GM21786 (cell line): ENCODE data around the gene WDR36.

Experiments used
- ATAC-seq: cut with Tn5 transposase; IDR thresholded peaks from one replicate; pipeline ENCODE4 v1.9.1; 2021; ENCODE audit not compliant: unreplicated experiment

Gene WDR36

GRCh38 chr5:111092062-111092853, at the start of gene WDR36:
Gene WDR36, plus strand, starts transcription at chr5:111092348. Its CDS starts 109 bp downstream, at chr5:111092457.
- peak; percentile 93 for ATAC-seq

GRCh38 chr5:111043712-111044506, 48.2 kb upstream of the WDR36 start:
- no peak for ATAC-seq

- no peak for ATAC-seq
These were observed 34.1 kb upstream of the WDR36 start for GRCh38 chr5:111058064-111058463.

- no peak for ATAC-seq
These were observed 32.0 kb upstream of the WDR36 start for GRCh38 chr5:111060169-111060568.

- ATAC-seq, result no peak
These were observed 30.5 kb upstream of the WDR36 start for GRCh38 chr5:111061618-111062017.

GRCh38 chr5:111063709-111064322, 28.3 kb upstream of the WDR36 start:
- ATAC-seq, result peak; percentile 65

- ATAC-seq, result no peak
These were observed 25.7 kb upstream of the WDR36 start for GRCh38 chr5:111066261-111066938.

GRCh38 chr5:111068213-111068612, 23.9 kb upstream of the WDR36 start:
- no peak for ATAC-seq

- no peak for ATAC-seq
These were observed 22.3 kb upstream of the WDR36 start for GRCh38 chr5:111069839-111070238.

- ATAC-seq, result peak; percentile 32
These were observed 21.6 kb upstream of the WDR36 start for GRCh38 chr5:111070272-111071134.

GRCh38 chr5:111071413-111071812, 20.7 kb upstream of the WDR36 start, which contains the start of gene TSLP:
Gene TSLP, plus strand, starts transcription at chr5:111071713. Its CDS starts 178 bp downstream, at chr5:111071891.
- no peak for ATAC-seq

- peak; percentile 70 for ATAC-seq
These were observed 19.0 kb upstream of the WDR36 start for GRCh38 chr5:111072949-111073682.

GRCh38 chr5:111074244-111074643, 17.9 kb upstream of the WDR36 start:
- no peak for ATAC-seq

- no peak for ATAC-seq
These were observed 16.6 kb upstream of the WDR36 start for GRCh38 chr5:111075520-111075919.

- no peak for ATAC-seq
These were observed 16.1 kb upstream of the WDR36 start for GRCh38 chr5:111076091-111076490.

GRCh38 chr5:111077678-111078077, 14.5 kb upstream of the WDR36 start:
- ATAC-seq, result no peak

- ATAC-seq, result no peak
These were observed 12.3 kb upstream of the WDR36 start for GRCh38 chr5:111079846-111080245.

GRCh38 chr5:111083323-111083722, 8.8 kb upstream of the WDR36 start:
- ATAC-seq, result no peak

GRCh38 chr5:111095982-111096381, 3.8 kb downstream of the WDR36 start:
- ATAC-seq, result no peak
